HAP-1 (cell line): ENCODE results near the gene CCL27.

ENCODE experiments used
- DNase-seq, 2 experiments: peaks; one replicate each; pipeline ENCODE4 v3.0.0-alpha.2; 2016 to 2020; ENCODE audit warnings: low spot score in 2 of 2
- H3K27me3 ChIP-seq: fragments of 250-450 bp; sonication (Bioruptor Pico); 2 replicates; pipeline ENCODE4 v1.5.1; 2020; ENCODE audit warnings: low read depth, mild to moderate bottlenecking, moderate library complexity
- H3K36me3 ChIP-seq: fragments of 250-450 bp; sonication (Bioruptor Pico); replicated peaks from 2 replicates; pipeline ENCODE4 v1.5.1; 2020; ENCODE audit warnings: mild to moderate bottlenecking
- H3K4me1 ChIP-seq: fragments of 250-450 bp; sonication (Bioruptor Pico); 2 replicates; pipeline ENCODE4 v1.5.1; 2020; ENCODE audit warnings: mild to moderate bottlenecking
- H3K4me3 ChIP-seq: fragments of 250-450 bp; sonication (Bioruptor Pico); 2 replicates; pipeline ENCODE4 v1.5.1; 2020; ENCODE audit warnings: mild to moderate bottlenecking, moderate library complexity
- H3K9me3 ChIP-seq: fragments of 250-450 bp; sonication (Bioruptor Pico); 2 replicates; pipeline ENCODE4 v1.5.1; 2020; ENCODE audit warnings: mild to moderate bottlenecking, moderate library complexity
- in situ Hi-C: fragments of 300-500 bp; cut with MboI; formaldehyde crosslinking; loops from 3 replicates; pipeline ENCODE4 v1.14.3; 2020; ENCODE audit warnings: low sequenced_read_pairs, inconsistent platforms, mixed read lengths

Gene CCL27

GRCh38 chr9:34620061-34620994 is 42.1 kb downstream of the CCL27 start, which contains the start of gene DCTN3:
DCTN3 (minus strand) TSS chr9:34620495; CDS start chr9:34620464, 31 bp downstream.
- Histone ChIP-seq H3K4me3 (peak within 1 kb of the TSS; percentile 75), H3K9me3 (no peaks in the 10 kb centered on the region), H3K36me3 (peaks cover 14% of the 10 kb centered on the region), H3K27me3 (0 out of 2 replicates have a peak, but pooled peaks cover 2% of the 10 kb centered on the region), H3K4me1 (peaks cover 8% of the 10 kb centered on the region; the same call in 1 of the 2 replicates)
- peak; percentile 95 to 96 for DNase-seq
- in situ Hi-C loops, result no loop called here

GRCh38 chr9:34615132-34615531 is 47.3 kb downstream of the CCL27 start:
- Histone ChIP-seq H3K4me1 (peaks cover 25% of the 10 kb centered on the region), H3K36me3 (peaks cover 33% of the 10 kb centered on the region), H3K27me3 (no peaks in the 10 kb centered on the region), H3K9me3 (no peaks in the 10 kb centered on the region), H3K4me3 (no peak overlapping the region)
- in situ Hi-C loops, result no loop called here
- no peak for DNase-seq

GRCh38 chr9:34612788-34613390 is 49.6 kb downstream of the CCL27 start:
- H3K4me3 ChIP-seq, result peak overlapping the region; percentile 87
- peaks cover 17% of the 10 kb centered on the region for H3K4me1 ChIP-seq
- peak; percentile 74 to 89 for DNase-seq
- in situ Hi-C loops, result no loop called here
- no peaks in the 10 kb centered on the region for H3K9me3 ChIP-seq
- no peaks in the 10 kb centered on the region for H3K27me3 ChIP-seq
- H3K36me3 ChIP-seq, result peaks cover 29% of the 10 kb centered on the region
